Activated T-cell treated with anti-CD3 and anti-CD28 coated beads, Interleukin-2, amount 50 U/mL, for 48 hours (primary cell): ENCODE data around the gene KLF1.

ENCODE experiments used
- DNase-seq, 2 experiments: peaks; one replicate each; pipeline ENCODE4 v3.0.0-alpha.2; 2020

KLF1 gene

DNA sequence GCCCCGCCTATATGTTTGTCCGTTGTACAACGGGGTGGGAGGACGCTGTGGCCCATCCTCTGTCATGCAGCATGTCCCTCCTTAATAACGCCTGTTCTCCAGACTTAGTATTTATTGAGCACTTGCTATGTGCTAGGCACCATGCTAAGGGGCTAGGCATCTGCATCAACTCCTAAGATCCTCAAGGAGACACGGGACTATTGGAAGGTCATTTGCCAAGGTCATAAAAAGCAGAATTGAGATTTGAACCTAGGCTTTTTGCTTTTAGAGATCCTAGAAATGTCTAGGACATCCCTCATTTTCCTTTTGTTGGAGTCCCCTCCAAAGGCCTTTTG, 50.5 kb downstream of the KLF1 start:
- no peak for DNase-seq

GRCh38 chr19:12834976-12835757, 51.8 kb downstream of the KLF1 start:
- DNase-seq: peak; percentile 56 to 61

GRCh38 chr19:12834566-12834943, 52.4 kb downstream of the KLF1 start, which contains the start of gene RTBDN:
Gene RTBDN (minus strand): TSS chr19:12834579. CDS start chr19:12829979, 4,600 bp downstream.
- peak; percentile 34 to 35 for DNase-seq
